Stimulated activated CD4-positive, alpha-beta T cell treated with anti-CD3 and anti-CD28 coated beads, Interleukin-1b, Interleukin-23, amount 100 ng/mL, for 4 hours (primary cell): ENCODE data around the gene YEATS2.
A peak's percentile ranks its signal among the peaks of the same experiment; 100 is the strongest.
"Not testable (repeated sequence)": the region's sequence is repeated elsewhere in the genome, so short reads cannot be mapped to it uniquely, and the experiment has no call there.

Experiments
- DNase-seq, 2 donors: peaks; one replicate each; pipeline ENCODE4 v3.0.0-alpha.2; 2020; ENCODE audit warnings: low read depth in 2 of 2

Gene YEATS2

DNA sequence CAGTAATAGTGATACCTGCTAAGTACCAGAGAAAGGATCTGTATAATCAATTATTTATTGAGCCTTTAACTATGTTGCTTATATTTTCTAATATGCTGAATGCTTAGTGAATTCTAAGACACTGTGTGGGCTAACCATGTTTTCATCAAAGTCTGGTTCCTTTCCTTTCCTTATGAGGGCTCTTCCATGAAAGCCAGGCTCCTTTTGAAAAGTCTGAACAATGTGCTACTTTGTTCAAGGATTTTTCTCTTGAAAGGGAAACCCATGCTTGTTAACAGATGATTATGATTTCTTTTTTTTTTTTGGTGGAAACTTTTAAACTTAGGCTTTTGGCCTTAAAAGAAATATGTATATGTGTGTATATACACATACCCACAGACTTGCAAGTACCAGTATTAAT, 17.0 kb downstream of the YEATS2 start:
- DNase-seq, result no peak

DNA sequence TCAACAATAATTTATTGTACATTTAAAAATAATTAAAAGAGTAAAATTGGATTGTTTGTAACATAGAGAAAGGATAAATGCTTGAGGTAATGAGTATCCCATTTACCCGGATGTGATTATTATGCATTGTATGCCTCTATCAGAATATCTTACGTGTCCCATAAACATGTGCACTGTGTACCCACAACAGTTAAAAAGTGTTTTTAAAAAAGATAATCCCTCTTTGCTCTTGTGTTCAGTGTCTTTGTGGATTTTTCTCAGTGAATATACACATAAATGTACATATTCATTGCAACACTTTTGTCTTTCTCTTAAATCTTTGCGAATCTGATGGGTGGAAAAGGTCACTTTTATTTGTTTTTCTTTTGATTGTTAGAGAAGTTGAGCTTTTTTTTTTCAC, 20.4 kb downstream of the YEATS2 start:
- no peak for DNase-seq

DNA sequence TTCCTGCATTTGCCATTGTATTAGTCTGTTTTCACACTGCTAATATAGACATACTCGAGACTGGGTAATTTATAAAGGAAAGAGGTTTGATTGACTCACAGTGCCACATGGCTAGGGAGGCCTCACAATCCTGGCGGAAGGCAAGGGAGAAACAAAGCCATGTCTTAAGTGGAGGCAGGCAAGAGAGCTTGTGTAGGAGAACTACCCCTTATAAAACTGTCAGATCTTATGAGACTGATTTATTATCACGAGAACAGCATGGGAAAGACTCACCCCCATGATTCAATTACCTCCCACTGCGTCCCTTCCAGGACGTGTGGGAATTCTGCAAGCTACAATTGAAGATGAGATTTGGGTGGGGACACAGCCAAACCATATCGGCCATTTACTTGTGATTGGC, 27.8 kb downstream of the YEATS2 start:
- DNase-seq, result no peak

DNA sequence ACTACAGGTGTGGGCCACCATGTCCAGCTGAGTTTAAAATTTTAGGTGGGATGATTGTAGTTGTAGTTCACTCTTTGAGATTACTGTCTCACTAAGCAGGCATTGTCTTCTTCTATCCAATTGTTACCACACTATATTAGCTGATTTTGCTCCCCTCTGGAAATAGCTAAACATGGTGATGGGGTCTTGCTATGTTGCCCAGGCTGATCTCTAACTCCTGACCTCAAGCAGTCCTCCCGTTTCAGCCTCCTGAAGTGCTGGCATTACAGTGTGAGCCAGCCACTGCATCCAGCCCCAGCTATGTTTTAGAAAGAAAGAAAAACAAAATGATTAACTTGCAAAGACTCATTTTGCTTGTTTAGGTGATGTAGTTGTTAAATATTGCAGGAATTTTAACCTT, 30.6 kb downstream of the YEATS2 start:
- no peak for DNase-seq

DNA sequence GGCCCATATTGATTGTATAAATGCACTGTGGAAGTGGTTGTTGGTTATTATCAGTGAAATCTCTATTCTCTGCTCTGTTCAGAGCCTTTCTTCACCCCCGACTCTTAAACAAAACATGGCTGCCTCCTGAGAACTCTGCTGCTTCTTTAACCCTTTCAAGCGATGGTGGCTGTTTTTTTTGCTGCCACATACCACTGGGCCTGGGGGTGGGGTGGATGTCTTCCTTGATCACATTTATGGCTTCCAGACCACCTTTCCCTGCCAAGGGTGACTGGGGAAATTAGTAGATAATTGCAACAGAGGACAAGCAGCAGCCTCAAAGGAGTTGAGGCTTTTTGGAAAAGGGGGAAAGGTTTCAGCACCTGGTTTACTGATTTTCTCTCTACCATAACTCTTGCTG, 32.8 kb downstream of the YEATS2 start:
- DNase-seq, result no peak

DNA sequence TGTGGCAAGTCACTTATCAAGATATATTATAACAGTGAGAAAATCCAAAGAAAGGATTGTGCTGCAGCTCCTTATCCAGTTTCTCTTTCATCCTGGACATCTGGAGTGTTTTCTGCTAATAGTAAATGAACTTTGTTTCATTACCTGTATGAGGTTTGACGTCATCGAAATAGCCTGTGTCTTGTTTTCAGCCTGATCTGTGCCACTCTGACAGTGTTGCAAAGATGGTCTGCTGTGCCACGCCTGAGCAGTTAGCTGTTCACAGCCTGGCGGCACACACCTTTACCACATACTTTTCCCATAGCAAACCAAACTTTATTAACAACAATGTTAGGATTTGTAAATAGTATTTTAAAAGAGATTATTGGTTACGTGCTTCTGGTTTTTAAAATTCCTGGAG, 34.0 kb downstream of the YEATS2 start:
- no peak for DNase-seq

DNA sequence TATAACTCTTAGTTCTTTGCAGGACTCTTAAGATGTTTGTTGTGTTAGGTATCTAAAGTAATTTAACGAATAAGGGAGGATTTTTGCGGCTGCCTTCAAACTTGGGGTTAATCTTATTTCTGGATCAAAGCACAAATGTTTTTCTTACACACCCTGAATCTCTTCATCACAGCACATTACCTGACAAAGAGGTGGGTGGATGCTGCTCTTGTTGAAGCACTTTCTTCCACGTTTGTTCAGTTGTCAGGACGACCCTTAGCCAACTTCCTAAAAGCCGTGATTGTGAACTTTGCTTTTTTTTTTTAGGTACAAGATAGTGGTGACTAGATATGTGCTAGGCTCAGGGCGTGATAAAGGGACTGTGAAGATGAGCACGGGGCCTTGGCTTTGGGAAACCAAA, 36.0 kb downstream of the YEATS2 start:
- DNase-seq, result no peak

DNA sequence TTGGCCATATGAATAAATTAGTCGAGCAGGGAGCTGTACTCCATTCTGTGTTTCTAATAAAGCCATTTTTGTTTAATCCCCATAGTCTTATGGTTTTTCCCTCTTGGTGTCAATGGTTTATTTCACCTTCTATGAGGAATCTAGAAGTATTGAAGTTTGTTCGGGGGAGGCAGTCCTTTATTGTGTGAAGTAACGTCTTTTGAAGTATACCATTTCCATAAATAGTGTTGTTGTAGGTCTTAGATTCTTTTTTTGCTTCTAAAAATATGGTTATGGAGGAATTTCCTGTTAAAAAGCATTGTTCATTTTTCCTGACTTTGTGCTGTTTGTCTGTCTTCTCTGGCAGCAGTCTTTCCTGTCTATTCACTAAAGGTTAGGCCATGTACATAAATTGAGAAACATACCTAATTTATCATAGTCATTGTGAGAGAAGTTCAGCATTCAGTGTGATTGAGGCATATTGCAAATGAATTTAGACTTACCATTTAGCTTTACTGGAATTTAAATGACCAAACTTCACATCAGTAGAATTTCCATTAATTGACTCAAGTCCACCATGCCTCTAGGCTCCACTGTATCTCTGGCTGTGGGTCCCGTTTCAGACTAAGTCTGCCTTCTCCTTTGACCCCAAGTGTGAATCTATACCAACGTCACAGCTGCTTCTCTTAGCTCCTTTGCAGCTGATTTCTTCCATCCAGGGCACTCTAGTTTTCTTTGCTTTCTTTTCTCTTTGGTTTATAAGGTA, 37.3 kb downstream of the YEATS2 start:
- DNase-seq, result no peak

DNA sequence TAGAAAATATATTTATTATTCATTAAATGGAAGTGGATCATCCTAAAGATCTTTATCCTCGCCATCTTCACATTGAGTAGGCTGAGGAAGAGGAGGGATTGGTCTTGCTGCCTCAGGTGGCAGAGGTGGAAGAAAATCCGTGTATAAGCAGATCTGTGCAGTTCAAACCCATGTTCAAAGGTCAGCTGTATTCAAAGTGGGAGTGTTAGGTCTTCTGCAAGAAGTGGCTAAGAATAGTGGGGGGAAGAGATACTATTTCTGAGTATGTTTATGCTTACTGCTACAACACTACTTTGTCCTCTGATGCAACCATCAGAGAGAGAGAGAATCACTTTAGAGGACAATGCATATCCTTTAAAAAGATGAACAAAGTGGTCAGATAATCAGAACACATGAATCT, 39.5 kb downstream of the YEATS2 start:
- DNase-seq, result no peak

DNA sequence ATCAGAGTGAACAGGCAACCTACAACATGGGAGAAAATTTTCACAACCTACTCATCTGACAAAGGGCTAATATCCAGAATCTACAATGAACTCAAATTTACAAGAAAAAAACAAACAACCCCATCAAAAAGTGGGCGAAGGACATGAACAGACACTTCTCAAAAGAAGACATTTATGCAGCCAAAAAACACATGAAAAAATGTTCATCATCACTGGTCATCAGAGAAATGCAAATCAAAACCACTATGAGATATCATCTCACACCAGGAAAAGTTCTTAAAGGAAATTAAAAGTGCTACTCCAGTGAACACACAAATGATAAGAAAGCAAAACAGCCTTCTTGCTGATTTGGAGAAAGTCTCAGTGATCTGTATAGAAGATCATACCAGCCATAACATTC, 42.6 kb downstream of the YEATS2 start:
- not testable (repeated sequence) for DNase-seq

DNA sequence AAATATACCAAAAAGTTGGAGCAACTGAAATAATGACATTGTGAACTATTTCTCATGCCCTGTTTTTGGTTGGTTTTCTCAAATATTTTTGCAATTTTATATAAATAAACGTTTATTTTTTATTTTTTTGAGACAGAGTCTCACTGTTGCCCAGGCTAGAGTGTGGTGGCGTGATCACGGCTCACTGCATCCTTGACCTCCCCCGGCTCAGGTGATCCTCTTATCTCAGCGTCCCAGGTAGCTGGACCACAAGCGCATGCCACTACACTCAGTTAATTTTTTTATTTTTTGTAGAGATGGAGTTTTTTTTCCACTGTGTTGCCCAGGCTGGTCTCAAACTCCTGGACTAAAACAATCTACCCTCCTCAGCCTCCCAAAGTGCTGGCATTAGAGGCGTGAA, 45.6 kb downstream of the YEATS2 start:
- no peak for DNase-seq

DNA sequence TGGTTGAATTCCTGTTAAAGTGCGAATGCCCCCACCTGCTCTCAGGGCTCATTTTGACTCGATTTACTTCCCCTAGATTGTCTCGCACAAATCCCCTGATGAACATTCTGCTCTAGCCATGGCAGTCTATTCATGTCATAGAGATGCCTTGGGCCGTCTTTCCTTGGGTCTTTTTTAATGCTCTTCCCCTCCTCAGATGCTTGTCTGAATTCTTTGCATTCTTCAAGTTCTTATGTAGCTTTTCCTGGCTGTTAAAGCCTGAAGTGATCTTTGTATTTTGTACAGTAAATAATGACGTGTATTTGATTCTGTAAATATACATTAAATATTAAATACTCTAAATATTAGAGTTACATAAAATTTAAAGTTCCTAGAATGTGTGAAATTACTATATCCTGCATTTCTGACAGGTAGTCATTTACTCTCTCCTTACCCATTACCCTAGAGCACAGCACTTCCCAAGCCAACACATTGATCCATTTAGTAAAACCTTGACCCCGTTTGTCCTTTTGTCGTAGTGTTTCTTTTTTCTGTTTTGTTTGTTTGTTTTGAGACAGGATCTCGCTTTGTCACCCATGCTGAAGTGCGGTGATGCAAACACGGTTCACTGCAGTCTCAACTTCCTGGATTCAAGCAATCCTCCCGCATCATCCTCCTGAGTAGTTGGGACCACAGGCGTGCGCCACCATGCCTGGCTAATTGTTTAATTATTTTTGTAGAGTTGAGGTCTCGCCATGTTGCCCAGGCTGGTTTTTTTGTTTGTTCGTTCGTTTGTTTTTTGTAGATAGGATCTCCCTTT, 47.9 kb downstream of the YEATS2 start:
- no peak for DNase-seq

DNA sequence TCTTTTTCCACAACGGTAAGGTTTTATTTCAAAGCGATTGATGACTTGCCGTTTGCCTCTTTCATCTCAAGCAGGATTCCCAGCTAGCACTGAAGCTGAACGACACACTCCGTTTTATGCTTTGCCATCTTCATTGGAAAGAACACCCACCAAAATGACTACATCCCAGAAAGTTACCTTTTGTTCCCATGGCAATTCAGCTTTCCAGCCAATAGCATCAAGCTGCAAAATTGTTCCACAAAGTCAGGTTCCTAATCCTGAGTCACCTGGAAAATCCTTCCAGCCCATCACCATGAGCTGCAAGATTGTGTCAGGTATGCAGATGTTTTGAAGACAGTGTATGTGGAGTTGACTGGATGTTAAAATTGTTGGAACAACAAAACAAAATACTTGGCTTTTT, 56.5 kb downstream of the YEATS2 start:
- no peak for DNase-seq

DNA sequence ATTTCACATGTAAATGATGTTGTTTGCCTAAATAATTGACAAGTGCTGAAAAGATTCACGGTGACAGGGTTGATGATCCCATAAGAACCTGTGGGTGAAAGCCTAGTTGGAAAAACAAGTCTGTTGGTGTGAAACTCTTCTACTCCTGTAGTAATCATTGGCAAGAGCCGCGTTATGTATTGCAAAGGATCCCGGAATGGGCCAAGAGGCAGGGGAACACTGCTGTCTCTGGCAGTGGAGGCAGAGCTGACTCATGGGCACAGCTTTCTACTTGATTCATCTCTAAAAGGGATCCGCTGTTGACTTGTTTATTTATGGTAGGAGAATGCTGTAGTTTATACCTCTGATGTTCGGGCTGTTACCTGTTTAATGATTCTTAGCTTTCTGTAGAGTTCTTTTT, 64.7 kb downstream of the YEATS2 start:
- DNase-seq, result no peak

DNA sequence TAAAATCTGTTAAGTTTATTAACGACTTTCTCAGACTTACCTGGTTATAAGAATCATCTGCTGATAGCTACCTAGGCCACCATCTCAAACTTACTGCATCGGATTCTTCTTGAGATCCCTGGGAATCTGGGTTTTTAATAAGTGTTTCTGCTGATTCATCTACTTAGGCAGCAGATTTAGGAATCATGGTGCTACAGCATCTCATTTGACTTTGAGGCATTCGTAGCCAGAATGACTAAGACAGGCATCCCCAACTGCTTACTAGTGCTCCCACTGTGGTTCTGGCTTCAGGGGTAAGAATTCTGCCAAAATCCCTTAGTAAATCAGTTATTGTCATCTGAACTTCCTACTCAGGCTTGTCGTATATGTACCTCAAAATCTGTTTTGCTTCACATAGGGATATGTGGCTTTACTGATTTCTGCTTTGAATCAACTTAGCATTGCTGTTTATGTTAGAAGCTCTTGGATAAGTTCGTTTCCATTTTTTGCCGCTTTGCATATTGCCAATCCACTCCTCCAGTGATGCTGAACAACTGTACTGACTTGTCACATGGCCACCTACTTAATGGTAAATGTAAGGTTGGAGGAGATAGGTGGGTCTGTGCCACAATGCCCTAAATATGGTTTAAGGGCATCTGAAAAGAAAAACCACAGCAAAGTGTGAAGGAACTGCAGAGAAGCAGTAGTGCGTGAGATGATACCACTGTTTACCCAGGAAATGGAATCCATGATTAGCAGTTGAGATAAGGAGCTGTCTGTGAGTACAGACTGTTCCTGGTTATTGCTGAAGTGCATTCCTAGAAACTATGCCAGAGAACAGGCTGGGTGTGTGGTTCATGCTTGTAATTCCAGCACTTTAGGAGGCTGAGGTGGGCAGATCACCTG, 67.5 kb downstream of the YEATS2 start:
- no peak for DNase-seq

DNA sequence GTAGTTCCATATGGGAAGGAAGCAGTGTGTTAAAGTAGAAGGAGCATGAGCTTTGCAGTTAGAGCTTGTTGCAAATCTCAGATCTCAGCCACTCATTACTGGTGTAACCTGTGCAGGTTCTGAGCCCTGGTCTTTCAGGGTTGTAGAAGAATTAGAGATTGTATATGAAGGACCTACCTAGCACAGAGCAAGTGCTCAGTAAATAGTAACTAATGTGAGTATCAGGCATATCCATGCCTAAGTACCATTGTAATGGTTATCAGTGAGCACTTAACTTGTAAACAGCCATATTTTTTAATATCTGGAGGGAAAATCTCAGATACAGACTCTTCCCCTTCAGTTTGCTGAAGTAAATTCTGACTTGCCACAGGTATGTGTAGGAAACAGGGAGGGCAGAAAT, 68.5 kb downstream of the YEATS2 start:
- no peak for DNase-seq

DNA sequence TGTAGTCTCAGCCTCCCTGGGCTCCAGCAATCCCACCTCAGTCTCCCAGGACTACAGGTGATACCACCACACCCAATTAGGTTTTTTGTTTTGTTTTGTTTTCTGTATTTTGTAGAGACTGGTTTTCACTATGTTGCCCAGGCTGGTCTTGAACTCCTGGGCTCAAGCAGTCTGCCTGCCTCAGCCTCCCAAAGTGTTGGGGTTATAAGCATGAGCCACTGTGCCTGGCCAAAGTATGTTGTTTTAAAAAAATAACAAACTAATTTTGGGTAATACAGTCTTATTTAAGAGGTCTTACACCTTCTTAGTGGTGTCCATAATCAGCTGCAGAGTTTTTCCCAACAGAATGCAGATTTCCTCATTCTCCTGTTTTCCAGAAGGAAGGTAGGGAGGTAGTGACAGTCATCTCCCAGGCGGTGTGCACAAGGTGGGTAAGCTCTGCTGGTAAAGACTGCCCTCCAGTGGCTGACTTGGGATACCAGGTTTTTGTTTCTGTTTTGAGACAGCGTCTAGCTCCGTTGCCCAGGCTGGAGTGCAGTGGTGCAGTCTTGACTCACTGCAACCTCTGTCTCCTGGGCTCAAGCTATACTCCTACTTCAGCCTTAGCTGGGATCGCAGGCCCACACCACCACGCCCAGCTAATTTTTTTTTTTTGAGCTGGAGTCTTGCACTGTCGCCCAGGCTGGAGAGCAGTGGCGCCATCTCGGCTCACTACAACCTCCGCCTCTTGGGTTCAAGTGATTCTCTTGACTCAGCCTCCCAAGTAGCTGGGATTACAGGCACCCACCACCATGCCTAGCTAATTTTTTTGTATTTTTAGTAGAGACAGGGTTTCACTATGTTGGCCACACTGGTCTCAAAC, 69.4 kb downstream of the YEATS2 start:
- peak; percentile 39 to 57 for DNase-seq

DNA sequence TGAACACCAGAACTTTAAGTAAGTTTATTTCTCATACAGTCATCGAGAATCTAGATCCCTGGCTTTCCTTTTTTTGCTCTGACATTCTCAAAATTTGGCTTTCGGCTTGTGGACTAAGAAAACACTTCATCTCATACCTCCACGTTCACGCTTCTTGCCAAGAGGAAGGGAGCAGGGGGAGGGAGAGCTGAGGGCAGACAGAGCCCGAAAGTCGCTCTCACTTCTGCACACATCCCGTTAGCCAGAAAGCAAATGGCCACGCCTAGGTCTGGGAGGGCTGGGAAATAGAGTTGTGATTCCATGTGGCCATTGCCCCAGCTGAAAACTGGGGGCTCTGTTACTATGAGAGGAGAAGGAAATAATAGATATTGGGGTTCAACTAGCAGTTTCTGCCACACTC, 70.5 kb downstream of the YEATS2 start:
- DNase-seq, result no peak

DNA sequence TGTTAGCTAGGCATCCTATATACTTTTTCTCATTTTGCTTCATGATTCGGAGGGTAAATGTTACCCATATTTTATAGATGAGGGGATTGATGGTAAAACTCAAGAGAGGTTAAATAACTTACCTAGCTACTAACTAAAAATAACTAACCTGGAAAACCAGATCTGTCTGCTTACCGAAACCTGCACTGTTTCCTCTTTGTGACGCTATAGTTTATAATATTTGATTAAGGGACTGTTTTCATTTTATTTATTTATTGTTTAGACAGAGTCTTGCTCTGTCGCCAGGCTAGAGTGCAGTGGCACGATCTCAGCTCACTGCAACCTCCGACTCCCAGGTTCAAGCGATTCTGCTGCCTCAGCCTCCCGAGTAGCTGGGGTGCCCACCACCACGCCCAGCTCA, 71.9 kb downstream of the YEATS2 start:
- no peak for DNase-seq

DNA sequence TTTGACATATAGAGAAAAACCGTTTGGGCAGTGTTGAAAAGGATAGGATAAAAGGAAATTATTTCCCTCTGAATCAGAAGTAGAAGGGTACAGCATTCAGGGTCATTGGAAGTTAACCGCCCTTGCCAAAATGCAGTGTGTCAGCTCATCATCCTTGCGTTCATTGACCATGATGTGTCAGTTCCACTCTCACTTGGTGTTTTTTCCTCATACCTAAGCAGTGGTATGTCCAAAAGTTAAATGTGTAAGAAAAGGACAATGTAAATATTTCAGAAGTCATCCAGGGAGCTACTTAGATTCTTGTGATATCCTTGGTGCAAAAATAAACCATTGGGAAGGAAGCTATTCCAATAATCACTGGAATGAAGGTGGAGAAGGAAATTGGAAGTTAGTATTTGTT, 77.0 kb downstream of the YEATS2 start:
- DNase-seq, result no peak

DNA sequence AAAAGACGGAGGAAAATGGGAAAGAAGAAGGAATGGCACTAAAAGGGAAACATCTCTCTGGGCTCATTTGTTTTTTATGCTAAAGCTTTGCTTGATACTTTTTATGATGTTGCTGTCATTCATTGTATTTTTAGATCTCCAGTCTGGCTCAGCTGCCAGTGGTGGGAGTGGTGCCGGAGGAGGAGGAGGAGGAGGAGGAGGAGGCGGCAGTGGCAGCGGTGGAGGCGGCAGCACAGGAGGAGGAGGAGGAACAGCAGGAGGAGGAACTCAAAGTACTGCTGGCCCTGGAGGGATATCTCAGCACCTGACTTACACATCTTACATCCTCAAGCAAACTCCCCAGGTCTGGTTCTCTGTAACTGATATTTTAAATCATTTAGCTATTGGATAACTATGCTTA, 78.2 kb downstream of the YEATS2 start:
- DNase-seq, result no peak

DNA sequence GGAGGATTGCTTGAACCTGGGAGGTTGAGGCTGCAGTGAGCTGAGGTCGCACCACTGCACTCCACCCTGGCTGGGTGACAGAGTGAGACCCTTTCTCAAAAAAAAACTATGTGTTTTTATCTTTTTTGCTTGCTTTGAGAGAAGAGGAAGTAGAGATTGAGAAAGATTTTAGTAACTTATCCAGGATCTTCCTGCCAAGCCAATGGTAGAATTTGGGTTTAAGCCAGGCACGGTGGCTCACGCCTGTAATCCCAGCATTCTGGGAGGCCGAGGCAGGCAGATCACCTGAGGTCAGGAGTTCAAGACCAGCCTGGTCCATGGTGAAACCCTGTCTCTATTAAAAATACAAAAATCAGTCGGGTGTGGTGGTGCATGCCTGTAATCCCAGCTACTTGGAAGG, 78.9 kb downstream of the YEATS2 start:
- DNase-seq, result not testable (repeated sequence)
